Measurements from ENCODE around the gene C1QC.

Gene C1QC

GRCh38 chr1:22621761-22622160 is 21.7 kb upstream of the C1QC start:
- DNase-seq, result no peak

GRCh38 chr1:22625262-22625925 is 18.0 kb upstream of the C1QC start:
- no peak for DNase-seq

GRCh38 chr1:22626237-22627157 is 16.9 kb upstream of the C1QC start:
- peak; percentile 86 for DNase-seq

GRCh38 chr1:22627331-22627730 is 16.1 kb upstream of the C1QC start:
- no peak for DNase-seq

- no peak for DNase-seq
Measured at GRCh38 chr1:22628698-22629444, 14.6 kb upstream of the C1QC start.

GRCh38 chr1:22629886-22630285 is 13.5 kb upstream of the C1QC start:
- DNase-seq, result no peak

- no peak for DNase-seq
Measured at GRCh38 chr1:22633697-22634463, 9.6 kb upstream of the C1QC start.

GRCh38 chr1:22635436-22635835 is 8.0 kb upstream of the C1QC start:
- DNase-seq, result no peak

- DNase-seq, result no peak
Measured at GRCh38 chr1:22636353-22636752, 7.1 kb upstream of the C1QC start, which contains the start of gene C1QA. Gene C1QA (plus strand): TSS chr1:22636628. CDS start chr1:22637617, 989 bp downstream.

GRCh38 chr1:22636927-22637326 is 6.5 kb upstream of the C1QC start:
- DNase-seq, result no peak

- DNase-seq, result no peak
Measured at GRCh38 chr1:22637907-22638445, 5.5 kb upstream of the C1QC start.

- no peak for DNase-seq
Measured at GRCh38 chr1:22638476-22639234, 4.8 kb upstream of the C1QC start.

GRCh38 chr1:22639286-22639685 is 4.1 kb upstream of the C1QC start:
- DNase-seq, result no peak

- DNase-seq, result no peak
Measured at GRCh38 chr1:22641247-22641646, 2.2 kb upstream of the C1QC start.

- DNase-seq, result no peak
Measured at GRCh38 chr1:22641906-22642636, 1.4 kb upstream of the C1QC start.

GRCh38 chr1:22643928-22644327 is 495 bp downstream of the C1QC start:
- DNase-seq, result no peak

GRCh38 chr1:22645931-22646330 is 2.5 kb downstream of the C1QC start:
- no peak for DNase-seq

GRCh38 chr1:22646384-22646783 is 3.0 kb downstream of the C1QC start:
- DNase-seq, result no peak

GRCh38 chr1:22650089-22650693 is 6.8 kb downstream of the C1QC start:
- DNase-seq, result no peak
